Lower leg skin (tissue), 4 donors: ENCODE results near the gene ABCD2. TPM values are rescaled to one million over a fixed set of nuclear protein-coding genes. Genes with fewer than 3 reads are reported as not detected.
"Not testable (repeated sequence)": the region's sequence is repeated elsewhere in the genome, so short reads cannot be mapped to it uniquely, and the experiment has no call there.

Experiments used
- DNase-seq, 2 donors: peaks; one replicate each; pipeline ENCODE4 v3.0.0-alpha.2; 2019; ENCODE audit warnings: low spot score in 2 of 2
- H3K4me3 ChIP-seq: fragments of 200-600 bp; sonication (generic); 2 replicates; pipeline ENCODE4 v1.5.1; 2017; ENCODE audit warnings: mild to moderate bottlenecking, low read depth; ENCODE audit not compliant: poor library complexity, severe bottlenecking
- POLR2A ChIP-seq, 2 donors: fragments of 450-650 bp; IDR thresholded peaks; one replicate each; pipeline ENCODE4 v1.6.1; 2016 to 2017; ENCODE audit warnings: antibody characterized with exemption in 2 of 2, mild to moderate bottlenecking in 1 of 2, moderate library complexity in 1 of 2
- WGBS, 2 donors: methylation state at CpG; one replicate each; pipeline ENCODE4 v1.1.5; 2018; 5-methylcytosine and 5-hydroxymethylcytosine counted together
- intact Hi-C: fragments of 100-400 bp; cut with DNase I; formaldehyde crosslinking; loops from one replicate; pipeline ENCODE4 v1.15.0; 2023; ENCODE audit warnings: low total_unique reads
- total RNA-seq, 4 donors: library from RNA; depleted of rRNA; stranded (reverse); fragments of >200 nt; gene quantifications; one replicate each; pipeline ENCODE4 v1.1.0, GENCODE V29; 2016
- TF ChIP-seq, protein P1 (sequence below), 3 donors: fragments of 450-650 bp; IDR thresholded peaks; one replicate each; pipeline ENCODE4 v1.5.1; 2016; ENCODE audit warnings: antibody characterized with exemption in 3 of 3, mild to moderate bottlenecking in 3 of 3, moderate library complexity in 2 of 3

Gene ABCD2
- total RNA-seq, 4 donors from 2014 or later, result 0.05 to 0.23 (median 0.08) TPM

DNA sequence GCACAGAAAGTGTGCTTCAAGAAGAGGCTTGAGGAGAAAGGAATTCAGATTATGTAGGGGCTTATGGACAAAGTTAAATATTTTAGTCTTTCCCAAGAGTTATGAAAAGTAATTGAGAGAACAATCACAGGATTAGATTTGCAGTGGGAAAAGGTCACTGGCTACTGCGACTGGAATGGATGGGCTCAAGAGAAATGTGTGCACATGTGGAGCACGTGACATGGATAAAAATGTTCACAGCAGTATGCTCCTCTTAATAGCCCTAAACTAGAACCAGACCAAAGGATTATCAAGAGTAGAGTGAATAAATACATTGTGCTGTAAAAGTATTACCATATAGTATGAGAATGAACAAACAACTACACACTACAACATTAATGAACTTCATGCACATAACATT lies 78.1 kb downstream of the ABCD2 start:
- H3K4me3 ChIP-seq, result no peak overlapping the region
- intact Hi-C loops, result no loop called here
- no peak for TF ChIP-seq POLR2A (IDR thresholded peaks at IDR 0.05)
- TF ChIP-seq, protein P1, sequence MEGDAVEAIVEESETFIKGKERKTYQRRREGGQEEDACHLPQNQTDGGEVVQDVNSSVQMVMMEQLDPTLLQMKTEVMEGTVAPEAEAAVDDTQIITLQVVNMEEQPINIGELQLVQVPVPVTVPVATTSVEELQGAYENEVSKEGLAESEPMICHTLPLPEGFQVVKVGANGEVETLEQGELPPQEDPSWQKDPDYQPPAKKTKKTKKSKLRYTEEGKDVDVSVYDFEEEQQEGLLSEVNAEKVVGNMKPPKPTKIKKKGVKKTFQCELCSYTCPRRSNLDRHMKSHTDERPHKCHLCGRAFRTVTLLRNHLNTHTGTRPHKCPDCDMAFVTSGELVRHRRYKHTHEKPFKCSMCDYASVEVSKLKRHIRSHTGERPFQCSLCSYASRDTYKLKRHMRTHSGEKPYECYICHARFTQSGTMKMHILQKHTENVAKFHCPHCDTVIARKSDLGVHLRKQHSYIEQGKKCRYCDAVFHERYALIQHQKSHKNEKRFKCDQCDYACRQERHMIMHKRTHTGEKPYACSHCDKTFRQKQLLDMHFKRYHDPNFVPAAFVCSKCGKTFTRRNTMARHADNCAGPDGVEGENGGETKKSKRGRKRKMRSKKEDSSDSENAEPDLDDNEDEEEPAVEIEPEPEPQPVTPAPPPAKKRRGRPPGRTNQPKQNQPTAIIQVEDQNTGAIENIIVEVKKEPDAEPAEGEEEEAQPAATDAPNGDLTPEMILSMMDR (IDR thresholded peaks at IDR 0.05), result no peak
- WGBS, 2 donors, result 62 to 66% methylated on average over 2 of the region's 2 CpGs
- no peak for DNase-seq

- 92 to 94% methylated on average over 18 of the region's 18 CpGs for WGBS, 2 donors
- TF ChIP-seq, protein P1 (IDR thresholded peaks at IDR 0.05), result no peak
- TF ChIP-seq POLR2A (IDR thresholded peaks at IDR 0.05), result no peak
- DNase-seq, result no peak
- intact Hi-C loops, result no loop called here
- H3K4me3 ChIP-seq, result no peak overlapping the region
Observed at GRCh38 chr12:39538679-39539104, 80.9 kb downstream of the ABCD2 start.

DNA sequence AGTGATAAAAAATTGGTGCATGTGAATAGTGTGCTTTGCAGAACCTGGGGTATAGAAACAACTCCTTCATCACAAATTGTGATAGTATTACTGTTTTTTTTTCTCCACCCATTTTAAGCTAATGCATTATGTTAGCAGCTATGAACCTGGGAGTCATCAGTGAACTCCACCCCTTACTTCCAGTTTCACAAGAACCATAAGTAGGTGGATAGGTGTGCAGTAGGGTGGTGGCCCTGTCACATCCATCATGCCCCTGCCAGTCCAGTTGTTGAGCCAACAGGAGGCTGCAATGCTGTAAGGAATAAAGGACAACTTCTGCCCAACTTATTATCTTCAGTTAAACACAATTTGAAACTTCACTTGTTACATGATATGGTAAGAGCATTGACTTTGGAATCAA lies 85.7 kb downstream of the ABCD2 start:
- intact Hi-C loops, result no loop called here
- TF ChIP-seq POLR2A (IDR thresholded peaks at IDR 0.05), result no peak
- TF ChIP-seq, protein P1 (IDR thresholded peaks at IDR 0.05), result no peak
- no peak for DNase-seq
- H3K4me3 ChIP-seq, result no peak overlapping the region

DNA sequence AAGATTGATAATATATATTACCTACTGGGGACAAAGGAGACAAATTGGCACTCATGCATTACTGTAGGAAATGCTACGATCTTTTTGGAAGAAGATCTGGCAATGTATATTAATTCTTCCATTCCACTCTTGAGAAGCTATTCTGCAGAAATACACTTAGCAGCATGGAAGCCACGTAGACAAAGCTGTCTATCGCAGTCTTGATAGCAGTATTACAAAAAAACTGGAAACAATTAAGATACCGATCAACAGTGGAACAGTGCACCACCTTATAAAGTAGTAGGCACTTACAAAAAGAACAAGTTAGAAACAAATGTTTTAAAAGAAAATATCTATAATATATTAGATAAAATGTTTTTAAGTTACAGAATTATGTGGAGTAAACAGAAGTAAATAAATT lies 87.2 kb downstream of the ABCD2 start:
- intact Hi-C loops, result no loop called here
- WGBS, 2 donors, result 83% methylated on average over 4 of the region's 4 CpGs
- no peak for TF ChIP-seq POLR2A (IDR thresholded peaks at IDR 0.05)
- TF ChIP-seq, protein P1 (IDR thresholded peaks at IDR 0.05), result no peak

GRCh38 chr12:39526974-39527373 lies 92.6 kb downstream of the ABCD2 start:
- no peak for DNase-seq
- H3K4me3 ChIP-seq, result no peak overlapping the region
- TF ChIP-seq POLR2A (IDR thresholded peaks at IDR 0.05), result no peak
- TF ChIP-seq, protein P1 (IDR thresholded peaks at IDR 0.05), result no peak
- 70 to 72% methylated on average over 2 of the region's 2 CpGs for WGBS, 2 donors
- intact Hi-C loops, result no loop called here

More for the DNA sequence above, 87.2 kb downstream of the ABCD2 start:
- no peak for DNase-seq
- H3K4me3 ChIP-seq, result no peak overlapping the region

GRCh38 chr12:39522167-39522566 lies 97.4 kb downstream of the ABCD2 start:
- DNase-seq, H3K4me3 ChIP-seq, intact Hi-C loops: not testable (repeated sequence)
